Naive thymus-derived CD4-positive, alpha-beta T cell (primary cell): Measurements from ENCODE around the gene TMEM117. TPM values are rescaled to one million over a fixed set of nuclear protein-coding genes. Genes with fewer than 3 reads are reported as not detected.
"Not testable (repeated sequence)": the region's sequence is repeated elsewhere in the genome, so short reads cannot be mapped to it uniquely, and the experiment has no call there.

Experiments used
- ATAC-seq: fragments of 150-1000 bp; cut with Tn5 transposase; 2 replicates; pipeline ENCODE4 v1.10.0; 2021; ENCODE audit warnings: mild to moderate bottlenecking, moderate library complexity
- CTCF ChIA-PET: fragments of 350-600 bp; sonication (Branson Sonifier 250); formaldehyde crosslinking; loops from one replicate; lab custom pipeline; 2021; ENCODE audit warnings: antibody characterized with exemption; lab: Charles Lee
- POLR2A ChIA-PET: fragments of 350-600 bp; sonication (Branson Sonifier 250); formaldehyde crosslinking; loops from one replicate; lab custom pipeline; 2021; ENCODE audit warnings: antibody characterized with exemption, inconsistent platforms; lab: Charles Lee
- DNase-seq, 9 donors: peaks; one replicate each; pipeline versions ENCODE4 v3.0.0 to v3.0.0-alpha.2; 2020 to 2022; ENCODE audit warnings: mixed read lengths in 1 of 9
- H3K27ac ChIP-seq: one replicate; pipeline ENCODE4 v1.7.0; 2013; ENCODE audit warnings: mild to moderate bottlenecking, low read depth, low read length, moderate library complexity
- H3K27me3 ChIP-seq, 2 donors: one replicate each; pipeline ENCODE4 v1.7.0; 2013; ENCODE audit warnings: low read length in 2 of 2, mild to moderate bottlenecking in 2 of 2, moderate library complexity in 2 of 2; ENCODE audit not compliant: control insufficient read depth in 2 of 2, insufficient read depth in 2 of 2
- H3K36me3 ChIP-seq, 3 experiments: 1 replicate in 2 of 3; 2 replicates in 1 of 3; pipeline ENCODE4 v1.7.0; 2013; ENCODE audit warnings: low read length in 3 of 3, mild to moderate bottlenecking in 3 of 3, moderate library complexity in 1 of 3; ENCODE audit not compliant: insufficient read depth in 3 of 3, control insufficient read depth in 2 of 3
- H3K4me1 ChIP-seq, 2 donors: one replicate each; pipeline ENCODE4 v1.7.0; 2013; ENCODE audit warnings: low read length in 2 of 2, mild to moderate bottlenecking in 2 of 2, moderate library complexity in 1 of 2; ENCODE audit not compliant: control insufficient read depth in 2 of 2, insufficient read depth in 2 of 2
- H3K4me3 ChIP-seq: 2 replicates; pipeline ENCODE4 v1.7.0; 2013; ENCODE audit warnings: mild to moderate bottlenecking, low read length
- H3K9me3 ChIP-seq, 3 experiments: 1 replicate in 2 of 3; 2 replicates in 1 of 3; pipeline ENCODE4 v1.7.0; 2013; ENCODE audit warnings: low read length in 3 of 3; ENCODE audit not compliant: control insufficient read depth in 2 of 3
- H3K27ac Mint-ChIP-seq, 9 donors: one replicate each; pipeline ENCODE4 v1.8.0; 2020 to 2022; ENCODE audit warnings: mixed read lengths in 9 of 9, mild to moderate bottlenecking in 8 of 9, moderate library complexity in 5 of 9, inconsistent platforms in 2 of 9
- H3K27me3 Mint-ChIP-seq, 5 donors: one replicate each; pipeline ENCODE4 v1.8.0; 2021 to 2022; ENCODE audit warnings: mixed read lengths in 5 of 5, mild to moderate bottlenecking in 1 of 5
- H3K36me3 Mint-ChIP-seq, 5 donors: one replicate each; pipeline ENCODE4 v1.8.0; 2020 to 2022; ENCODE audit warnings: mixed read lengths in 5 of 5, mild to moderate bottlenecking in 3 of 5, inconsistent platforms in 1 of 5
- H3K4me1 Mint-ChIP-seq, 7 donors: one replicate each; pipeline ENCODE4 v1.8.0; 2020 to 2022; ENCODE audit warnings: mixed read lengths in 7 of 7, mild to moderate bottlenecking in 3 of 7, inconsistent platforms in 1 of 7
- H3K4me3 Mint-ChIP-seq, 10 donors: one replicate each; pipeline ENCODE4 v1.8.0; 2020 to 2022; ENCODE audit warnings: mild to moderate bottlenecking in 10 of 10, mixed read lengths in 10 of 10, moderate library complexity in 6 of 10, inconsistent platforms in 2 of 10
- H3K9me3 Mint-ChIP-seq, 11 donors: one replicate each; pipeline ENCODE4 v1.8.0; 2020 to 2022; ENCODE audit warnings: mixed read lengths in 11 of 11, mild to moderate bottlenecking in 4 of 11, inconsistent platforms in 1 of 11, moderate library complexity in 1 of 11
- intact Hi-C, 2 donors: fragments of 100-400 bp; cut with micrococcal nuclease; formaldehyde crosslinking; loops; one replicate each; pipeline ENCODE4 v1.15.1; 2023
- polyA plus RNA-seq, 2 donors: library from polyadenylated mRNA; unstranded; fragments of 300-500 nt; fragmentation: Illumina TruSeq; gene quantifications; one replicate each; pipeline ENCODE4 v1.2.3, GENCODE V29; 2021
- total RNA-seq, 6 experiments: library from RNA in 5 of 6; stranded (reverse) in 5 of 6; gene quantifications; 1 replicate in 5 of 6; 2 replicates in 1 of 6; pipeline ENCODE4 v1.2.3 and lab custom pipeline; 2021 to 2026

The TMEM117 gene
- total and polyA plus RNA-seq, 7 experiments from 2014 or later: 0.31 to 6.6 (median 4.2) TPM

DNA sequence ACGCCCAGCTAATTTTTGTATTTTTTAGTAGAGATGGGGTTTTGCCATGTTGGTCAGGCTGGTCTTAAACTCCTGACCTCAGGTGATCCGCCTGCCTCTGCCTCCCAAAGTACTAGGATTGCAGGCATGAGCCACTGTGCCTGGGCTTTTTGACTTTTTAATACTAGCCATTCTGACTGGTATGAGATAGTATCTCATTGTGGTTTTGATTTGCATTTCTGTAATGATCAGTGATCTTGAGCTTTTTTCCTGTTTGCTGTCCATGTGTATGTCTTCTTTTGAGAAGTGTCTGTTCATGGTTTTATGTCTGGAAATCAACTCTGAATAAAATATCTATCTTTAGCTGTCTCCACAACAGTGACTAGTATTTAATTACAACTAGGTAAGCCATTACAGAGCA, 35.4 kb downstream of the TMEM117 start:
- H3K9me3 ChIP-seq, H3K9me3 Mint-ChIP-seq, POLR2A ChIA-PET, H3K36me3 ChIP-seq, H3K4me3 Mint-ChIP-seq, H3K27me3 ChIP-seq, H3K27me3 Mint-ChIP-seq, H3K4me3 ChIP-seq, ATAC-seq, H3K4me1 Mint-ChIP-seq, H3K4me1 ChIP-seq, H3K27ac ChIP-seq, intact Hi-C loops, H3K27ac Mint-ChIP-seq, H3K36me3 Mint-ChIP-seq, DNase-seq: not testable (repeated sequence)
- CTCF ChIA-PET: interaction anchor here (0.5 to 2.0 kb wide), 3 partner anchors 9 to 40 kb away, joined by 3 to 7 read pairs (median 3); no protein-coding TSS in a partner anchor

DNA sequence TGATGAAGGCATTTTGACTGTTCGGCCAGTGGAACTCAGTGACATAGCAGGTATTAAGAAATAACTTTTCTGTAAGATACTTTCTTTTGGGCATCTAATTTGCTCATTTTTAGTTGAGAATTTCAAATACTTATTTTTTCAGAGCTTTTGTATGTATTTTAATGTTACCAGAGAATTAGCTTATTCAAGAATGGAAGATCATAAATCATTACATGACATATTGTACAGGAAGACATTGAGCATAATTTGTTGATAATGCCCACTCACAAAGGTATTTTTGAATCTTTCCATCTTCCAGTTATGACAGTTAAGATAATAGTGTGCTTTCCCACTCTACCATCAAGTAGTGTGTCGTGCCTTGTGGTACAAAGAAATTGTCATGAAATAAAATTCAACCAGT, 36.5 kb downstream of the TMEM117 start:
- DNase-seq (no peak), ATAC-seq (no peak)
- no peak overlapping the region for H3K4me3 Mint-ChIP-seq
- H3K9me3 ChIP-seq: no peaks in the 10 kb centered on the region
- no peaks in the 10 kb centered on the region for H3K36me3 Mint-ChIP-seq
- H3K27ac Mint-ChIP-seq: no peak overlapping the region
- no peaks in the 10 kb centered on the region for H3K4me1 ChIP-seq
- H3K4me1 Mint-ChIP-seq: no peaks in the 10 kb centered on the region
- H3K27me3 ChIP-seq: no peaks in the 10 kb centered on the region
- ChIA-PET POLR2A (interaction anchor here (0.6 kb wide), 1 partner anchor 36 kb away, joined by 4 read pairs; the partner anchor contains the start of gene TMEM117), CTCF (interaction anchor here (2.0 kb wide), 1 partner anchor 10 kb away, joined by 7 read pairs; no protein-coding TSS in a partner anchor)
- H3K27ac ChIP-seq: no peak overlapping the region
- H3K4me3 ChIP-seq: no peak overlapping the region
- intact Hi-C loops: no loop called here
- no peaks in the 10 kb centered on the region for H3K9me3 Mint-ChIP-seq
- no peaks in the 10 kb centered on the region for H3K36me3 ChIP-seq
- H3K27me3 Mint-ChIP-seq: peaks cover 0 to 3% (median 0%) of the 10 kb centered on the region in 5 donors

DNA sequence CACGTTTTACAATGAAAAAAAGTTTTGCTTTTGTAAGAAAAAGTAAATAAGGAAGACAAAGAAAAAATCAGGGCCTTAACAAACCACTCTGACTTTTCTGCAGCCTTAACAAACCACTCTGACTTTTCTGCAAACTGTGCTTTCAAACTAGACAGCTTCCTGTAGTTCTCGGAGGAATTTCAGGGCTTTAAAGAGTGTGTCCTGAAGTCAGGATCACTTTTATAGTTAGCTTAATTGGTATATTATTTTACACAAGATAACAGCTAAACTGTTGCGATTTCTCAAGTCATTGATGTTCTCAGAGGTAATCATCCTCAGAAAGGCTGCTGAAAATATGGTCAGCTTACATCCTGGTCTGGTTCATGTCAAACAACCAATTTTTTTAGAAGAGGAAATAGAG, 42.2 kb downstream of the TMEM117 start:
- Mint-ChIP-seq H3K36me3 (no peaks in the 10 kb centered on the region), H3K27ac (no peak overlapping the region), H3K27me3 (peaks cover 0 to 3% (median 0%) of the 10 kb centered on the region in 5 donors), H3K4me1 (peaks cover 0 to 3% (median 0%) of the 10 kb centered on the region in 7 donors), H3K4me3 (no peak overlapping the region), H3K9me3 (no peaks in the 10 kb centered on the region)
- Histone ChIP-seq H3K27ac (no peak overlapping the region), H3K4me3 (no peak overlapping the region), H3K27me3 (no peaks in the 10 kb centered on the region), H3K4me1 (no peaks in the 10 kb centered on the region), H3K36me3 (no peaks in the 10 kb centered on the region), H3K9me3 (no peaks in the 10 kb centered on the region)
- CTCF ChIA-PET: no interaction called here
- ATAC-seq (no peak), DNase-seq (no peak)
- POLR2A ChIA-PET: no interaction called here
- intact Hi-C loops: no loop called here

DNA sequence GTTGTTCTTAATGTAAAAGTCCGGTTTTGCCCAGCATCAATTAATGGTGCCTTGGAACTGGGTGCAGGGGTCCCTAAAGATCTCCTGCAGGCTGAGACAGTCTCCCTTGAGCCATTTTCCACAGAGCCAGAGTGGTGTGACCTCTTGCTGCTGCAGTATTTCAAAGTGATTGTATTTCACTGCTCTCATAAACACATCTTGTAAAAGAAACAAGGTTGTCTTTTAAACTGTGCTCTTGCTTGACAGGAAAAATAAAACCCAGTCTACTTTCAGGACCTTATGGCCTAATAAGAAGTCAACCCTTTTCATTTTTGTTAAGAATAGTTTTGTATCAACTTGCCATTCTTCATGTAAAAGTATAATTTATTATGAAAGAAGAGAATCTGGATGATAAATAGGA, 44.7 kb downstream of the TMEM117 start:
- H3K4me3 Mint-ChIP-seq: no peak overlapping the region
- CTCF ChIA-PET: interaction anchor here (1.8 to 2.7 kb wide), 2 partner anchors 122 to 436 kb away, joined by 4 to 6 read pairs; partner anchors contain the start of genes IRAK4 and PUS7L
- no peak for ATAC-seq
- no peaks in the 10 kb centered on the region for H3K27me3 Mint-ChIP-seq
- H3K27ac Mint-ChIP-seq: no peak overlapping the region
- H3K4me1 Mint-ChIP-seq: peaks cover 0 to 3% (median 0%) of the 10 kb centered on the region in 7 donors
- H3K36me3 Mint-ChIP-seq: no peaks in the 10 kb centered on the region
- POLR2A ChIA-PET: no interaction called here
- intact Hi-C loops: loop anchor here in 1 of 2 donors (10.0 kb wide), 1 partner anchor 216 kb away; no protein-coding TSS in a partner anchor
- no peak for DNase-seq
- H3K27me3 ChIP-seq: no peaks in the 10 kb centered on the region
- no peaks in the 10 kb centered on the region for H3K4me1 ChIP-seq
- H3K9me3 ChIP-seq: no peaks in the 10 kb centered on the region
- no peak overlapping the region for H3K27ac ChIP-seq
- H3K4me3 ChIP-seq: no peak overlapping the region
- H3K9me3 Mint-ChIP-seq: no peaks in the 10 kb centered on the region
- H3K36me3 ChIP-seq: no peaks in the 10 kb centered on the region

DNA sequence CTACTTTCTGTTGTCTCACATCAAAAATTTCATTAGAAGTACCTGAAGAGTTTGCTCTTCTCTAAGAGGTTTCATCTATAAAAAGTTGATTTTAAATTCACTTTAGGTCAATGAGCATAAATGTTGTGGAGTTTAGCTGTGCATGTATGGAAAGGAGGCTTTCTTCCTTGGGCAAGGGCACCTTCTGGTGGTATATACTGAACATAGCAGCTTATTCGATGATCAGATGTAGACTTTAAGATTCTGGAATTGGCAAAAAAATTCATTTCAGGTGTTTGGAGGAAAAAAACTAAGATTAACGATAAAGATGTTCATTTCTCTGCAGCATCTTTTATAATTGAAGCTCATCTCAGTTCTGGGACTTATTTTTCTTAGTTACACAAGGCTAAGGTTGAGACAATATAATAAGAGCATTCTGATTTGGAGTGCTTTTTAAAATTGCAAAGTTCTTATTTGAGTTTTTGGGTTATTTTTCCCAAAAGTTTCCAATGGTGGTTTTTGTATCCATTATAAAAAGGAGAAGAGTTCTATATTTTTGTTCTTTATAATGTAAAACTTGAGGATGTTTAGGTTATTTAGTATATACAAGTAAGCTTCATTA, 46.8 kb downstream of the TMEM117 start:
- Mint-ChIP-seq H3K27ac (no peak overlapping the region), H3K27me3 (no peaks in the 10 kb centered on the region), H3K4me3 (no peak overlapping the region), H3K4me1 (peaks cover 0 to 3% (median 0%) of the 10 kb centered on the region in 7 donors), H3K36me3 (no peaks in the 10 kb centered on the region), H3K9me3 (no peaks in the 10 kb centered on the region)
- POLR2A ChIA-PET: interaction anchor here (0.7 to 1.0 kb wide), 2 partner anchors 78 to 124 kb away, joined by 3 to 4 read pairs; partner anchors contain the start of gene IRAK4
- Histone ChIP-seq H3K36me3 (no peaks in the 10 kb centered on the region), H3K27ac (no peak overlapping the region), H3K4me1 (no peaks in the 10 kb centered on the region), H3K27me3 (no peaks in the 10 kb centered on the region), H3K4me3 (no peak overlapping the region), H3K9me3 (no peaks in the 10 kb centered on the region)
- peak in 7 of 9 donors; percentile 38 to 65 (median 56) for DNase-seq
- intact Hi-C loops: loop anchor here (1.0 to 10.0 kb wide), 7 partner anchors 46 to 382 kb away; partner anchors contain the start of genes IRAK4 (in 2 of the 2), PUS7L (in 2 of the 2), TWF1 (in 2 of the 2) and TMEM117 (in 1 of the 2)
- CTCF ChIA-PET: interaction anchor here (0.6 to 3.1 kb wide), 17 partner anchors 10 to 1048 kb away, joined by 3 to 39 read pairs (median 4); partner anchors contain the start of genes IRAK4 and PUS7L
- ATAC-seq: peak; percentile 85

DNA sequence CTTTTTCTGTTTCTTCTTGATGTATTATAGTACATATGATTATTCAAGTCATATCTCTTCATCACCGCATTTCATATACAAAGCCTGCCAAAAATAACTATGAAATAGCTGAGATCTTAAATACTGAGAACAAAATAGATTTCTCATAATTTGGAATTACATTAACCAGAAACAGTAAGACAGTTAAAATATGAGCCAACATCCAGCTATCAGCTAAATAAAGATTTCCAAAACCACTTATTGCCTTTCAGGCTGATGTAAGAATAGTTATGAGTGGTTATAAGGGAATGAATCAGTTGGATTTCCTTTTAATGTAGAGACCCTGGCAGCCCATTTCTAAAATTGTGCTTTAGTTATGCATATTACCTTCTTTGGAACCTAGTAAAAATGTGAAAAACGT, 47.4 kb downstream of the TMEM117 start:
- H3K27me3 Mint-ChIP-seq: no peaks in the 10 kb centered on the region
- POLR2A ChIA-PET: no interaction called here
- no peaks in the 10 kb centered on the region for H3K9me3 Mint-ChIP-seq
- ATAC-seq (no peak), DNase-seq (no peak)
- Histone ChIP-seq H3K4me1 (no peaks in the 10 kb centered on the region), H3K36me3 (no peaks in the 10 kb centered on the region), H3K9me3 (no peaks in the 10 kb centered on the region), H3K4me3 (no peak overlapping the region), H3K27ac (no peak overlapping the region), H3K27me3 (no peaks in the 10 kb centered on the region)
- H3K4me3 Mint-ChIP-seq: no peak overlapping the region
- no peak overlapping the region for H3K27ac Mint-ChIP-seq
- CTCF ChIA-PET: interaction anchor here (0.8 to 3.1 kb wide), 8 partner anchors 9 to 435 kb away, joined by 3 to 39 read pairs (median 4); partner anchors contain the start of genes IRAK4 and PUS7L
- intact Hi-C loops: loop anchor here (2.0 to 10.0 kb wide), 4 partner anchors 47 to 383 kb away; partner anchors contain the start of genes TMEM117 (in 1 of the 2) and TWF1 (in 1 of the 2)
- peaks cover 0 to 3% (median 0%) of the 10 kb centered on the region in 7 donors for H3K4me1 Mint-ChIP-seq
- no peaks in the 10 kb centered on the region for H3K36me3 Mint-ChIP-seq
